NCI-H2081 (cell line): ENCODE measurements around the gene ODC1.

Experiments
- DNase-seq, 2 experiments: peaks; one replicate each; lab custom pipeline; 2025; lab: John Stamatoyannopoulos, UW

The ODC1 gene

GRCh38 chr2:10400568-10400977, 47.6 kb downstream of the ODC1 start:
- DNase-seq = no peak

DNA sequence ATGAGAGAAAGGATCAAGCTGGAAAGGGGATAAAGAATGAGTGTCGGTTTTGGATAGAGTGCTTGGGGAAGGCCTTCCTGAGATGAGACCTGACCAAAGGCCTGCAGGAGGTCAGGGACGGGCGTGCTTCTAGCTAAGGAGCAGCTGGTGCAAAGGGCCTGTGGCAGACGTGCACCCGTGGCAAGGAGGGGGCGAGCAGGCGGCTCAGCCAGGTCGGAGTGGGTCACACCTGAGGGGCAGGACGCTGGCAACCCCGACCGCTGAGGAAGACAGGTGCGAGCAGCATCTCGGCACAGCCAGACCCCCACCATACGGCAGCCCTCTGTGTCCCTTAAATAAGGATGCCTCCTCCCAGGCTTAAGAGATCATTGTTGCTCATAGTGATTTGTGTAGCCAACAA, 48.1 kb downstream of the ODC1 start:
- no peak for DNase-seq

DNA sequence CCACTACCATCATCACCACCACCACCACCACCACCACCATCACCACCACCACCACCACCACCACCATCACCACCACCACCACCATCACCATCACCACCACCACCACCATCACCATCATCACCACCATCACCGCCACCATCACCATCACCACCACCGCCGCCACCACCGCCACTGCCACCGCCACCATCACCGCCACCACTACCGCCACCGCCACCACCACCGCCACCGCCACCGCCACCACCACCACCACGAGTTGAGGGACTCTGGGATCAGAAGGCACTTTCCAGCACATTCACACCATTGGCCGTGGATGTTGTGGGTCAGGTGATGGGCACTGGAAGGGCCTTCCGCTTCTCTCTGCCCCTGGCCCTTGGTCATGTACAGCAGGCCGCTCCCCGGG, 48.8 kb downstream of the ODC1 start:
- no peak for DNase-seq

- DNase-seq = no peak
These were observed 49.6 kb downstream of the ODC1 start for GRCh38 chr2:10398496-10398895.

- no peak for DNase-seq
These were observed 50.2 kb downstream of the ODC1 start for GRCh38 chr2:10397878-10398277.

DNA sequence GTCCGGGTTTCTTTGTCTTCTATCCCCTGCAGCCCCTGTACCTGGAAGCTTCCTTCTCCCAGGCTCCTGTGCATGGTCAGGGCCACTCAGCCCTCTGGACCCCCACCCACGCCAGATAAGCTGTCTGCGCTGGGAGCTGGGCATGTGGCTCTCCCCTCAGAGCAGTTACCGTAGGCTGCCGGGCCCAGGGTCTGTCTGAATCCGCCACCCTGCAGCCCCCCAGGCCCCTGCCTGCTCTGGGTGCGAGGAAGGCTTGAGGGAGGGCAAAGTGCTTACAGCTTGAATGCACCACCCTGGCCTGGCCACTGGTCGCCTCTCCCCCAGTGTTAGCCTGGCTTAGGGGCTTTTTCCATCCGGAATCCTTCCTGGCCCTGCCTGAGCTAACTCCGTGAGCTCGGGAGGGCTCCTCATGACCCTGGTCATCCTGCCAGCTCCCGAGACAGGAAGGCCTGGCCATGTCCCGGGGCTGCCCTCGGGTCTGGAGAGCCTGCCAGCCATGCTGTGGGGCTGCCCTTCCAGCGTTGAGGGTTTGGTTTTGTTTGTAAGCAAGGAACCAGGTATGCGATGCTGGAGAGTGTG, 50.7 kb downstream of the ODC1 start:
- no peak for DNase-seq

- no peak for DNase-seq
These were observed 51.7 kb downstream of the ODC1 start for GRCh38 chr2:10396464-10396863.

- no peak for DNase-seq
These were observed 52.2 kb downstream of the ODC1 start for GRCh38 chr2:10395893-10396292.

DNA sequence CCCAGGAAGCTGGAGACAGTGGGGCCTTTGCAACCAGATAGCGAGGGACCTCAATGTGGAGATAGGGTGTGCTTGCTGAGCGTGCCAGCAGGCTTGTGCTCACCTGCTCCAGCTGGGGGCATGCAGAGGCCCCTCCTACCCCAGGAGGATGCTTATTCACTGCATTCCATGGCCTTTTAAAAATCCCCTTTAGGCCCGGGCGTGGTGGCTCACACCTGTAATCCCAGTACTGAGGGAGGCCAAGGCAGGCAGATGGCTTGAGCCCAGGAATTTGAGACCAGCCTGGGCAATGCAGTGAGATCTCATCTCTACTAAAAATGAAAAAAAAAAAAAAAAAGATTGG, 54.5 kb downstream of the ODC1 start:
- no peak for DNase-seq

GRCh38 chr2:10392951-10393639, 55.0 kb downstream of the ODC1 start:
- no peak for DNase-seq

- DNase-seq = no peak
These were observed 55.6 kb downstream of the ODC1 start for GRCh38 chr2:10392548-10392947.

- no peak for DNase-seq
These were observed 56.0 kb downstream of the ODC1 start for GRCh38 chr2:10392100-10392499.

- DNase-seq = no peak
These were observed 57.7 kb downstream of the ODC1 start for GRCh38 chr2:10390369-10390801.
